HCT116 (cell line): Measurements from ENCODE around the gene SLC11A1. TPM values are rescaled to one million over a fixed set of nuclear protein-coding genes. Genes with fewer than 3 reads are reported as not detected.

Source experiments
- ATAC-seq: fragments of 200-7000 bp; cut with Tn5 transposase; 2 replicates; pipeline ENCODE4 v1.9.1; 2020; ENCODE audit warnings: mild to moderate bottlenecking, moderate library complexity
- BruUV-seq: library from RNA; stranded (reverse); fragments of 400-500 nt; replicated peaks from 2 replicates; lab custom pipeline; 2021; lab: Mats Ljungman, UMichigan
- CTCF ChIA-PET: fragments of 300-600 bp; sonication (Branson Sonifier 250); formaldehyde crosslinking; loops from one replicate; lab custom pipeline; 2021; ENCODE audit warnings: antibody characterized with exemption; lab: Charles Lee
- POLR2A ChIA-PET: fragments of 300-600, 350-600 bp; sonication (Branson Sonifier 250); formaldehyde crosslinking; loops from one replicate; lab custom pipeline; 2021; ENCODE audit warnings: antibody characterized with exemption; lab: Charles Lee
- RAD21 ChIA-PET, 2 experiments: fragments of 300-600 bp; sonication (Branson Sonifier 250); formaldehyde crosslinking; loops; one replicate each; lab custom pipeline; 2023; ENCODE audit warnings: low total read pairs in 2 of 2; ENCODE audit not compliant: uncharacterized antibody in 2 of 2, unreplicated experiment in 2 of 2, low non-redundant PET in 1 of 2; lab: Charles Lee
- DNase-seq: peaks from one replicate; pipeline ENCODE4 v3.0.0-alpha.2; 2010; ENCODE audit warnings: low read depth, low spot score
- H2AFZ ChIP-seq: fragments of 200-600 bp; shearing (Covaris generic), sonication (generic); 2 replicates; pipeline ENCODE4 v1.6.1; 2017; ENCODE audit warnings: low read depth, mixed run types, mixed read lengths, antibody characterized with exemption, low read length; ENCODE audit not compliant: poor library complexity, severe bottlenecking
- H3K27ac ChIP-seq: 2 replicates; pipeline ENCODE4 v1.5.1; 2012; ENCODE audit warnings: low read depth, low read length
- H3K27me3 ChIP-seq: fragments of 200-600 bp; sonication (generic); 2 replicates; pipeline ENCODE4 v1.6.1; 2016; ENCODE audit warnings: mixed run types, low read length, mixed read lengths; ENCODE audit not compliant: insufficient read depth
- H3K36me3 ChIP-seq, 2 experiments: fragments of 200-500 bp in 1 of 2; fragments of 200-600 bp in 1 of 2; sonication (Bioruptor generic) in 1 of 2; sonication (generic) in 1 of 2; 2 replicates each; pipeline versions ENCODE4 v1.5.1 to v1.6.1; 2014 to 2016; ENCODE audit warnings: low read length in 2 of 2, inconsistent platforms in 1 of 2, mixed read lengths in 1 of 2, mixed run types in 1 of 2; ENCODE audit not compliant: insufficient read depth in 2 of 2, control insufficient read depth in 1 of 2
- H3K4me1 ChIP-seq, 2 experiments: fragments of 200-600 bp in 1 of 2; sonication (generic) in 1 of 2; 2 replicates each; pipeline versions ENCODE4 v1.5.1 to v1.6.1; 2012 to 2017; ENCODE audit warnings: low read length in 2 of 2, inconsistent platforms in 1 of 2, mild to moderate bottlenecking in 1 of 2, mixed read lengths in 1 of 2, mixed run types in 1 of 2, moderate library complexity in 1 of 2; ENCODE audit not compliant: insufficient read depth in 2 of 2, control insufficient read depth in 1 of 2
- H3K4me2 ChIP-seq: fragments of 200-600 bp; sonication (generic); 2 replicates; pipeline ENCODE4 v1.6.1; 2017; ENCODE audit warnings: mixed run types, low read length, mixed read lengths
- H3K4me3 ChIP-seq, 2 experiments: fragments of 200-600 bp in 1 of 2; sonication (generic) in 1 of 2; replicated peaks in 1 of 2; 2 replicates each; pipeline ENCODE4 v1.5.1; 2011 to 2016; ENCODE audit warnings: low read length in 2 of 2, control low read depth in 1 of 2, low read depth in 1 of 2, mild to moderate bottlenecking in 1 of 2, mixed read lengths in 1 of 2, mixed run types in 1 of 2
- H3K79me2 ChIP-seq: fragments of 200-600 bp; sonication (generic); 2 replicates; pipeline ENCODE4 v1.6.1; 2017; ENCODE audit warnings: mild to moderate bottlenecking, mixed run types, low read length, moderate library complexity, mixed read lengths; ENCODE audit not compliant: insufficient read depth
- H3K9ac ChIP-seq: fragments of 200-600 bp; sonication (generic); 2 replicates; pipeline ENCODE4 v1.6.1; 2016; ENCODE audit warnings: low read length, mixed read lengths
- H3K9me2 ChIP-seq: fragments of 200-600 bp; sonication (generic), shearing (Covaris generic); 2 replicates; pipeline ENCODE4 v1.6.1; 2017; ENCODE audit warnings: mixed run types, mild to moderate bottlenecking, moderate library complexity; ENCODE audit not compliant: insufficient read depth
- H3K9me3 ChIP-seq, 2 experiments: fragments of 200-500 bp in 1 of 2; fragments of 200-600 bp in 1 of 2; sonication (Bioruptor generic) in 1 of 2; sonication (generic) in 1 of 2; 2 replicates each; pipeline ENCODE4 v1.6.1; 2014 to 2017; ENCODE audit warnings: low read length in 2 of 2, mixed read lengths in 2 of 2, inconsistent platforms in 1 of 2, low read depth in 1 of 2, mild to moderate bottlenecking in 1 of 2, mixed run types in 1 of 2, moderate library complexity in 1 of 2; ENCODE audit not compliant: control insufficient read depth in 1 of 2, insufficient read depth in 1 of 2
- H4K20me1 ChIP-seq: fragments of 200-600 bp; sonication (generic), shearing (Covaris generic); 2 replicates; pipeline ENCODE4 v1.6.1; 2017; ENCODE audit warnings: mixed run types, mild to moderate bottlenecking, moderate library complexity; ENCODE audit not compliant: insufficient read depth
- CEBPB ChIP-seq: IDR thresholded peaks from 2 replicates; pipeline ENCODE4 v1.6.1; 2012; ENCODE audit warnings: low read depth
- CTCF ChIP-seq, 3 experiments: fragments of 200-600 bp in 1 of 3; sonication (generic) in 1 of 3; IDR thresholded peaks in 2 of 3; conservative IDR thresholded peaks in 1 of 3; 2 replicates each; pipeline ENCODE4 v1.5.1; 2012 to 2017; ENCODE audit warnings: low read depth in 2 of 3, low read length in 2 of 3, antibody characterized with exemption in 1 of 3, borderline replicate concordance in 1 of 3, control low read depth in 1 of 3, mild to moderate bottlenecking in 1 of 3, mixed read lengths in 1 of 3, mixed run types in 1 of 3, moderate library complexity in 1 of 3; ENCODE audit not compliant: insufficient read depth in 1 of 3
- ELF1 ChIP-seq: IDR thresholded peaks from 2 replicates; pipeline ENCODE4 v1.6.1; 2012; ENCODE audit warnings: low read depth, borderline replicate concordance
- POLR2AphosphoS5 ChIP-seq: IDR thresholded peaks from 2 replicates; pipeline ENCODE4 v1.6.1; 2011; ENCODE audit warnings: mild to moderate bottlenecking, low read depth, low read length, moderate library complexity
- REST ChIP-seq: IDR thresholded peaks from 2 replicates; pipeline ENCODE4 v1.6.1; 2012; ENCODE audit warnings: low read depth
- SIN3A ChIP-seq: IDR thresholded peaks from 2 replicates; pipeline ENCODE4 v1.6.1; 2012; ENCODE audit warnings: low read depth
- ZBTB33 ChIP-seq: IDR thresholded peaks from 2 replicates; pipeline ENCODE4 v1.6.1; 2011; ENCODE audit warnings: mild to moderate bottlenecking, low read length, moderate library complexity; ENCODE audit not compliant: insufficient replicate concordance; ENCODE audit errors: extremely low read depth
- ZFX ChIP-seq: fragments of 450-650 bp; IDR thresholded peaks from 2 replicates; pipeline ENCODE4 v1.6.1; 2017
- ZNF274 ChIP-seq: fragments of 200-500 bp; sonication (Bioruptor generic); IDR thresholded peaks from 2 replicates; pipeline ENCODE4 v1.6.1; 2014; ENCODE audit warnings: mild to moderate bottlenecking, low read depth, low read length, inconsistent platforms
- intact Hi-C: fragments of 100-400 bp; cut with micrococcal nuclease; formaldehyde crosslinking; loops from 2 replicates; pipeline ENCODE4 v1.10.0; 2022
- total RNA-seq: library from RNA; stranded (reverse); gene quantifications from one replicate; pipeline ENCODE4 v1.2.1, GENCODE V29; 2021; ENCODE audit not compliant: unreplicated experiment

Gene SLC11A1
- total RNA-seq, 1 experiment from 2014 or later, result 0.42 TPM

- no peak for TF ChIP-seq ZBTB33
- no peak for TF ChIP-seq CTCF (IDR thresholded peaks at IDR 0.05 in 2 of 3, conservative IDR thresholded peaks at IDR 0.05 in 1 of 3; ENCODE audit: borderline replicate concordance in 1 of 3, insufficient read depth in 1 of 3, low read depth in 2 of 3, low read length in 2 of 3)
- no peak for TF ChIP-seq ZFX
- no peak for TF ChIP-seq POLR2AphosphoS5
- no peak for TF ChIP-seq ELF1
- TF ChIP-seq SIN3A, result no peak
- TF ChIP-seq ZNF274, result no peak
- TF ChIP-seq CEBPB, result no peak
- no peak for TF ChIP-seq REST
- H3K36me3 ChIP-seq, result peaks cover 17 to 18% of the 10 kb centered on the region in 2 experiments
- no peaks in the 10 kb centered on the region for H3K9me3 ChIP-seq
- BruUV-seq, result TSS peak; percentile 32
- ATAC-seq, result peak; percentile 0; the same call in 1 of the 2 replicates
- H3K4me2 ChIP-seq, result peak overlapping the region; percentile 96
- no peaks in the 10 kb centered on the region for H3K9me2 ChIP-seq
- peaks cover 25 to 33% of the 10 kb centered on the region in 2 experiments for H3K4me1 ChIP-seq
- no peaks in the 10 kb centered on the region for H3K27me3 ChIP-seq
- H3K79me2 ChIP-seq, result peaks cover 24% of the 10 kb centered on the region
- ChIA-PET POLR2A (no interaction called here), RAD21 (no interaction called here), CTCF (interaction anchor here (0.6 to 1.6 kb wide), 2 partner anchors 9 to 348 kb away, joined by 3 to 8 read pairs; no protein-coding TSS in a partner anchor)
- H4K20me1 ChIP-seq, result no peaks in the 10 kb centered on the region
- intact Hi-C loops, result loop anchor here (5.0 kb wide), 1 partner anchor 442 kb away; no protein-coding TSS in a partner anchor
- H3K9ac ChIP-seq, result peak overlapping the region; percentile 69
- DNase-seq, result no peak
- peak overlapping the region; percentile 90 for H3K27ac ChIP-seq
- no peak overlapping the region for H2AFZ ChIP-seq
- H3K4me3 ChIP-seq, result peak overlapping the region in 1 of 2 experiments; percentile 56; a peak in 3 of 4 replicates
Observed at GRCh38 chr2:218405086-218405745, 23.1 kb downstream of the SLC11A1 start.
